NCI-H446 treated with DMSO at 0.1 percent for 48 hours (cell line): Measurements from ENCODE around the gene YWHAH.
"Not testable (repeated sequence)": the region's sequence is repeated elsewhere in the genome, so short reads cannot be mapped to it uniquely, and the experiment has no call there.

Experiments
- DNase-seq: peaks from one replicate; lab custom pipeline; 2025; lab: John Stamatoyannopoulos, UW

Gene YWHAH

DNA sequence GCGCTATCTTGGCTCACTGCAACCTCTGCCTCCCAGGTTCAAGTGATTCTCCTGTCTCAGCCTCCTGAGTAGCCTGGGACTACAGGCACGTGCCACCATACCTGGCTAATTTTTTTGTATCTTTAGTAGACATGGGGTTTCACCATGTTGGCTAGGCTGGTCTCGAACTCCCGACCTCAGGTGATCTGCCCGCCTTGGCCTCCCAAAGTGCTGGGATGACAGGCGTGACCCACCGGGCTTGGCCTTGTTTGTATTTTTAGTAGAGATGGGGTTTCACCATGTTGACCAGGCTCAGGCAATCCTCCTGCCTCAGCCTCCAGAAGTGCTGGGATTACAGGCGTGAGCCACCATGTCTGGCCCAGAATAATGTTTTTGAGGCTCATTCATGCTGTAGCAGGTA lies 37.6 kb downstream of the YWHAH start:
- DNase-seq: not testable (repeated sequence)

GRCh38 chr22:31983911-31984656 lies 39.7 kb downstream of the YWHAH start:
- no peak for DNase-seq

DNA sequence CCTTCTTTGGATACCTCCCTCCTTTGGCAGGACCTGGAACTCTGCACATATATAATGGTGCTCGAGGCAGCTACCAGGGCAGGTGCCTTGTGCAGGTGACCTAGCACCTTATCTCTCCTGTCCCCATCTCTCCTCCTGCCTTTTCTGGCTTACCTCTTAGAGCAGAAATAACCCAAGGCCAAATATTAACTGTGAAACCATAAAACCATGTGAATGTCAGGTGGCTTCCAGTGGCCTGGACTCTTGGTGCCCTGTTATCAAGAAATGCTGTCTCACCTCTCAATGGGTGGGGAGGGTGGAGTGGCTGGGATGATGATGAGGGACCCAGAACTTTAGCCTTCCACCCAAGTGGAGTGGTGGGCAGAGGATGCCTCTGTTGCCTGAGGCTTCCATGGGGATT lies 42.9 kb downstream of the YWHAH start:
- no peak for DNase-seq

GRCh38 chr22:31991102-31991839 lies 46.9 kb downstream of the YWHAH start:
- DNase-seq: no peak

- DNase-seq: no peak
Measured at GRCh38 chr22:31995046-31995445, 50.7 kb downstream of the YWHAH start.

DNA sequence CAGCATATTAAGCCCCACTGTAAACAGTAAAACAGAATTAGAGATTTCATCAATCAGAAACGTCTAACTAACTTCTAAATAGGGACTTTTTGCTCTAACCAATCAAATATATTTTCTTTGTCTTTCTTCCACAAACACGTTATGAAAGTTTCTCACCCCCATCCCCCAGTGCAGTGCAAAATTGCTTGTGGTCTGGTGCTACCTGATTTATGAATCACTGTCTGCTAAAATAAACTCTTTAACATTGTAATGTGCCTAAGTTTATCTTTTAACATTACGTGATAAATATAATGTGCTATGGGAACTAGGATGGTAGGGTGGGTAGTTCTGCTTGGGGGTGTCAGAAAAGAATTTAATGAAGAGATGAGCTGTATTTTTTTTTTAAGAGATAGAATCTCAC lies 51.5 kb downstream of the YWHAH start:
- no peak for DNase-seq

- DNase-seq: no peak
Measured at GRCh38 chr22:31998784-31999385, 54.5 kb downstream of the YWHAH start.

GRCh38 chr22:32000181-32000580 lies 55.8 kb downstream of the YWHAH start:
- DNase-seq: no peak

DNA sequence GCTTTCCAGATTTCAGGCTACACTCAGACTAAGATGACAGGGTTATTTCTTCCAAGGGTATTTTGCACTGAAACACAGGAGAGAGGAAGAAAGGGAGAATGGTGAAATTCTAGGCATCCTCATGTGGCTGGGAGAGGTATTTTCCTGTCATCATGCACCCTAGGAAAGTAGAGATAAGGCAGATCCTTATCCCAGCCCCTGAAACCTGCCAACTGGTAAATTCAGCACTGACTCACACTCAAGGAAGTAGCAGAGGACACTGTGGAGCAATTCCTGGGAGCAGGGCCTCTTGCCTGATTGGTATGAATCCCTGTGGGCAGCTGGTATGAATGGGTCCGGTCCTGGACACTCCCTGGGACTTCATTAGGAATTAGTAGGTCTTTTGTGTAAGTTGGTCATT lies 61.1 kb downstream of the YWHAH start:
- no peak for DNase-seq
